Muscle layer of duodenum (tissue), 2 donors: ENCODE results near the gene SLC16A2.
"Not testable (repeated sequence)": the region's sequence is repeated elsewhere in the genome, so short reads cannot be mapped to it uniquely, and the experiment has no call there.

Source experiments
- H3K27ac ChIP-seq: one replicate; pipeline ENCODE4 v1.7.0; 2013; ENCODE audit warnings: mild to moderate bottlenecking, low read length
- H3K27me3 ChIP-seq: one replicate; pipeline ENCODE4 v1.7.0; 2013; ENCODE audit warnings: low read depth, mild to moderate bottlenecking, control low read depth, low read length
- H3K36me3 ChIP-seq, 2 donors: one replicate each; pipeline ENCODE4 v1.7.0; 2013; ENCODE audit warnings: low read length in 2 of 2, control low read depth in 1 of 2, mild to moderate bottlenecking in 1 of 2; ENCODE audit not compliant: insufficient read depth in 2 of 2, control insufficient read depth in 1 of 2
- H3K4me1 ChIP-seq, 2 donors: one replicate each; pipeline ENCODE4 v1.7.0; 2013; ENCODE audit warnings: low read length in 2 of 2, mild to moderate bottlenecking in 2 of 2, control low read depth in 1 of 2, moderate library complexity in 1 of 2; ENCODE audit not compliant: insufficient read depth in 2 of 2, control insufficient read depth in 1 of 2
- H3K4me3 ChIP-seq, 2 donors: one replicate each; pipeline ENCODE4 v1.7.0; 2013; ENCODE audit warnings: low read length in 2 of 2, low read depth in 1 of 2, mild to moderate bottlenecking in 1 of 2
- H3K9me3 ChIP-seq, 2 donors: one replicate each; pipeline ENCODE4 v1.7.0; 2013; ENCODE audit warnings: low read length in 2 of 2, control low read depth in 1 of 2, mild to moderate bottlenecking in 1 of 2; ENCODE audit not compliant: control insufficient read depth in 1 of 2
- donor health status: healthy.

Gene SLC16A2

DNA sequence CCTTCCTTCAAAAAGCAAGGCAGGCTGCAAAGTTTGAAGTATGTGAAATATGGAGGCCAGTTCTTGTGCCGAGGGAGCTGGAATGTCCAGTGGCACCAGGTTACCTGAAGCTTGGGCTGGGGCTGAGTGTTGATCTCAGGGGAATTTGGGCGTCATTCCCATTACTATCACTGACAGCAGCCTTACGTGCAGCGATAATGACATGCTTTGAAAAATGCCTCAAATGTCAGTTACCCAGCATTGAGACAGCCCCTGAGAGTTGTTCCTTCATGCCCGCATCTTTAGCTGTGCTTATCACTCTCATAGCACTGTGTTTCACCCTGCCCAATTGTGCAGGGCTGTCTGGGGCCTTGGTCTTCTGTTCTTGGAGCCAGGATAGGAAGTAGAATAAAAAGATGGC lies 27.4 kb downstream of the SLC16A2 start:
- Histone ChIP-seq H3K4me3 (no peak overlapping the region), H3K27ac (no peak overlapping the region), H3K9me3 (no peaks in the 10 kb centered on the region), H3K36me3 (no peaks in the 10 kb centered on the region), H3K27me3 (no peaks in the 10 kb centered on the region), H3K4me1 (no peaks in the 10 kb centered on the region)

- Histone ChIP-seq H3K4me3 (no peak overlapping the region), H3K27ac (no peak overlapping the region), H3K4me1 (no peaks in the 10 kb centered on the region), H3K27me3 (no peaks in the 10 kb centered on the region), H3K36me3 (no peaks in the 10 kb centered on the region), H3K9me3 (no peaks in the 10 kb centered on the region)
Measured at GRCh38 chrX:74449322-74449936, 28.1 kb downstream of the SLC16A2 start.

DNA sequence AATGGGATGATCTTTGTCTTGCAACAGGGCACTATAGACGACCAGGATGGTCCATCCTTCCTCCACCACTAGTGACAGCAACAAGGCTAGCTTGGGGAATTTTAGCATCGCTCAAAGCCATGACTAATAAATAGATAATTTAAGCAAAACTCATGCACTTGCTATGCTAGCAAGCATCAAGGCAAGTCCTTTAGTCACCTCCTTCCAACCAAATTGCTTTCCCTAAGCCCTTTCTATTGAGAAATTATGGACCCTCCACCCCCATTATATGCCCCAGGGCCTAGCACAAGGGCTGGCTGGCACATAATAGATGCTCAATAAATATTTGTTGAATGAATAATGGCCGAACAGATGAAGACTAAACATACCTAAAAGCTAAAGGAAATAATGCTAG lies 28.6 kb downstream of the SLC16A2 start:
- no peak overlapping the region for H3K27ac ChIP-seq
- H3K27me3 ChIP-seq = no peaks in the 10 kb centered on the region

GRCh38 chrX:74450803-74451449 lies 29.6 kb downstream of the SLC16A2 start:
- Histone ChIP-seq H3K36me3 (no peaks in the 10 kb centered on the region), H3K27me3 (no peaks in the 10 kb centered on the region), H3K4me1 (no peaks in the 10 kb centered on the region), H3K4me3 (no peak overlapping the region), H3K9me3 (no peaks in the 10 kb centered on the region), H3K27ac (no peak overlapping the region)

More for the DNA sequence above, 28.6 kb downstream of the SLC16A2 start:
- Histone ChIP-seq H3K9me3 (no peaks in the 10 kb centered on the region), H3K36me3 (no peaks in the 10 kb centered on the region), H3K4me1 (no peaks in the 10 kb centered on the region), H3K4me3 (no peak overlapping the region)

DNA sequence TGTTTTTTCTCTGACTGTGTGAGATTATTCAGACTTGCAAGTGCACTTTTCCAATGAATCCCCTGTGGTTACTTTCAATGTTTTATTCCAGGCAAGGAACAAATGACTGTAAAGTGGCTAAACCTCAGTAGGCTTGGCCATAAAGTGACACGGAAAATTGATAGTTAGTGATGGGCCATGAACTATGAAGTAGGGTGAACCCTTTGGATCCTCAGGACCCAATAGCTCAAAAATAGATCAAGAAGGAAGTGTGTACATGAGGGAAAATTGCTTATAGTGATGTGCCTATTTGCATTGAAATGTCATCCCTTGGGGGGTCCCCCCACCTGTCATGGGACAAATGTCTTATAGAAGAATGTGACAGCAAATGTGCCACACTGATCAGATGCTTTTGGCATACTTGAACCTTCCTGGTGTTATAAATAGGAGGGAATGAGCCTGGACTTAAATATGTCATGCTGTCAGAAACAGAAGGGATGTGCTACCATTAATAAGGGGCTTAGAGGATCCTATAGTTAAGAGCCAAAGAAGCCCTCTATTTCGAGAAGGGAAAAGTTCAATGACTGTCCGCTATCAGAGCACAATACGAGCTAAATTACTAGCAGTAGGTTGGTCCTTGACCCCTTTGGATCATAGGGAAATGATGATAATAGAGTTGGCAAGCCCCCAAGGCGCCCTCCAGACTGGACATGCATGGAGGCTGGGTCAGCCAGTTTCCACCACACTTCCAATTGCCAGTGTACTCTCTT lies 30.3 kb downstream of the SLC16A2 start:
- Histone ChIP-seq H3K27me3 (no peaks in the 10 kb centered on the region), H3K4me1 (no peaks in the 10 kb centered on the region), H3K36me3 (no peaks in the 10 kb centered on the region), H3K4me3 (no peak overlapping the region), H3K9me3 (no peaks in the 10 kb centered on the region), H3K27ac (no peak overlapping the region)

DNA sequence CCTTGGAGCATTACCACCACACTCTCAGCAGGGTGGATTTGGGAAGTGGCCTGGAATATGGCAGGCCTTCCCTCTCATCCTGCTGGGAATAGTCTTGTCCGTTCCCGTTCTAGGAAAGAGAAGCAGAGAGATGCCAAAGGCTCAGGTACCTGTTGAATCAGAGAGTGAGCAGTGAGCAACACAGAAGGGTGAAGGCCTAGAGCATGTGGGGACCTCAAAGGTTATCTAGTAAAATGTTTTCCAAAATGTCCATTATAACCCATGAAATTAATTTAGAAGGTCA lies 30.8 kb downstream of the SLC16A2 start:
- H3K36me3 ChIP-seq = no peaks in the 10 kb centered on the region
- no peak overlapping the region for H3K4me3 ChIP-seq
- H3K27me3 ChIP-seq = no peaks in the 10 kb centered on the region
- no peaks in the 10 kb centered on the region for H3K4me1 ChIP-seq
- no peaks in the 10 kb centered on the region for H3K9me3 ChIP-seq
- no peak overlapping the region for H3K27ac ChIP-seq

DNA sequence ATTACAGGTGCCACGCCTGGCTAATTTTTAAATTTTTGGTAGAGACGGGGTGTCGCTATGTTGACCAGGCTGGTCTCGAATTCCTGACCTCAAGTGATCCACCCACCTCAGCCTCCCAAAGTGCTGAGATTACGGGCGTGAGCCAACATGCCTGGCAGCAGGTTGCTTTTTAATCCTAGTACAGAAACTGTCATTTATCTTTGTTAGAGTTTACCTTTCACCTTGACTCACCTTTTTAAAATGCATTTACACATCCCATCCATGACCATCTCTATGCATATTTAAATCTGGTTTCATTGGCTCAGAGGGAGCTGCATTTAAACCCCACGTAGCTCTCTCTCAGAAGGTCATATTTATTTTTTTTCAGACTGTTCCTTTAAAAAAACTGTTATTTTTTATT lies 31.9 kb downstream of the SLC16A2 start:
- Histone ChIP-seq H3K4me3 (no peak overlapping the region), H3K27me3 (no peaks in the 10 kb centered on the region), H3K9me3 (no peaks in the 10 kb centered on the region), H3K4me1 (no peaks in the 10 kb centered on the region), H3K27ac (no peak overlapping the region), H3K36me3 (no peaks in the 10 kb centered on the region)

DNA sequence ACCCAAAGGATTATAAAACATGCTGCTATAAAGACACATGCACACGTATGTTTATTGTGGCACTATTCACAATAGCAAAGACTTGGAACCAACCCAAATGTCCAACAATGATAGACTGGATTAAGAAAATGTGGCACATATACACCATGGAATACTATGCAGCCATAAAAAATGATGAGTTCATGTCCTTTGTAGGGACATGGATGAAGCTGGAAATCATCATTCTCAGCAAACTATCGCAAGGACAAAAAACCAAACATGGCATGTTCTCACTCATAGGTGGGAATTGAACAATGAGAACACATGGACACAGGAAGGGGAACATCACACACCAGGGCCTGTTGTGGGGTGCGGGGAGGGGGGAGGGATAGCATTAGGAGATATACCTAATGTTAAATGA lies 32.9 kb downstream of the SLC16A2 start:
- not testable (repeated sequence) for H3K9me3 ChIP-seq, H3K27ac ChIP-seq, H3K4me1 ChIP-seq, H3K36me3 ChIP-seq, H3K27me3 ChIP-seq, H3K4me3 ChIP-seq

GRCh38 chrX:74458736-74459135 lies 37.4 kb downstream of the SLC16A2 start:
- Histone ChIP-seq H3K27ac (no peak overlapping the region), H3K36me3 (no peaks in the 10 kb centered on the region), H3K4me1 (no peaks in the 10 kb centered on the region), H3K27me3 (no peaks in the 10 kb centered on the region), H3K4me3 (no peak overlapping the region), H3K9me3 (no peaks in the 10 kb centered on the region)

DNA sequence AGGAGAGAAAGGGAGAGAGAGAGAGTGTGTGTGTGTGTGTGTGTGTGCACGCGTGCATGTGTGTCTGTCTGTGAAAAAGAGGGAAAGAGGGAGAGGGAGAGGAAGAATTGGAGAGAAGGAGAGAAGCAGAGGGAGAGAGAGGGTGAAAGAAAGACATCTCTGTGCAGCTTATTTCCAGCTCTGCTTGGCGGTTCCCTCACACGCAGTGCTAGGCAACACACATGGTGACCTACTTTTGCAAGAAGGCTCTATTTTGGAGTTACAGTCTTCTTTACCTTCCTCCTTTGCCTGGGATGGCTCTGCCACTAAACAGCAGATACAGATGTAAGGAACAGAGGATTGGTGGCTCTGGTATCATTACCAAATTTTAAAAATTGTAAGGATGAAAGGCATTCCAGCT lies 40.1 kb downstream of the SLC16A2 start:
- H3K27ac ChIP-seq = no peak overlapping the region
- no peaks in the 10 kb centered on the region for H3K27me3 ChIP-seq
- no peaks in the 10 kb centered on the region for H3K9me3 ChIP-seq
- no peak overlapping the region for H3K4me3 ChIP-seq
- no peaks in the 10 kb centered on the region for H3K36me3 ChIP-seq
- no peaks in the 10 kb centered on the region for H3K4me1 ChIP-seq

GRCh38 chrX:74464722-74465121 lies 43.4 kb downstream of the SLC16A2 start:
- Histone ChIP-seq H3K36me3 (no peaks in the 10 kb centered on the region), H3K4me3 (no peak overlapping the region)

GRCh38 chrX:74465424-74465823 lies 44.1 kb downstream of the SLC16A2 start:
- Histone ChIP-seq H3K36me3 (no peaks in the 10 kb centered on the region), H3K27ac (no peak overlapping the region), H3K27me3 (no peaks in the 10 kb centered on the region), H3K9me3 (no peaks in the 10 kb centered on the region), H3K4me1 (no peaks in the 10 kb centered on the region), H3K4me3 (no peak overlapping the region)

More at GRCh38 chrX:74464722-74465121, 43.4 kb downstream of the SLC16A2 start:
- Histone ChIP-seq H3K9me3 (no peaks in the 10 kb centered on the region), H3K27me3 (no peaks in the 10 kb centered on the region), H3K27ac (no peak overlapping the region), H3K4me1 (no peaks in the 10 kb centered on the region)
